H1 (cell line): ENCODE data around the gene AZGP1.

ENCODE experiments used
- CEBPB ChIP-seq: IDR thresholded peaks from 2 replicates; pipeline ENCODE4 v1.6.1; 2012; ENCODE audit warnings: low read depth, low read length
- CTCF ChIP-seq, 3 experiments: IDR thresholded peaks; 1 replicate in 2 of 3; 2 replicates in 1 of 3; pipeline versions ENCODE4 v1.5.1 to v1.6.1; 2011; ENCODE audit warnings: low read length in 3 of 3, mild to moderate bottlenecking in 3 of 3, inconsistent platforms in 2 of 3, low read depth in 1 of 3, moderate library complexity in 1 of 3; ENCODE audit not compliant: insufficient read depth in 1 of 3; ENCODE audit errors: control extremely low read depth in 1 of 3
- GABPA ChIP-seq: IDR thresholded peaks from 2 replicates; pipeline ENCODE4 v1.6.1; 2011; ENCODE audit warnings: mild to moderate bottlenecking, low read length, moderate library complexity, borderline replicate concordance; ENCODE audit not compliant: insufficient read depth
- GTF2F1 ChIP-seq: IDR thresholded peaks from 2 replicates; pipeline ENCODE4 v1.6.1; 2012; ENCODE audit warnings: low read depth, low read length, improper control_type of control experiment, borderline replicate concordance
- JUN ChIP-seq: IDR thresholded peaks from 2 replicates; pipeline ENCODE4 v1.6.1; 2011; ENCODE audit warnings: low read depth, mild to moderate bottlenecking, improper control_type of control experiment, low read length
- POLR2A ChIP-seq, 2 experiments: IDR thresholded peaks; 1 replicate in 1 of 2; 2 replicates in 1 of 2; pipeline ENCODE4 v1.6.1; 2011; ENCODE audit warnings: low read depth in 2 of 2, low read length in 2 of 2, mild to moderate bottlenecking in 2 of 2; ENCODE audit errors: control extremely low read depth in 1 of 2
- POLR2AphosphoS5 ChIP-seq: IDR thresholded peaks from 2 replicates; pipeline ENCODE4 v1.6.1; 2011; ENCODE audit warnings: low read depth, low read length
- RAD21 ChIP-seq, 2 experiments: IDR thresholded peaks in 1 of 2; conservative IDR thresholded peaks in 1 of 2; 2 replicates each; pipeline ENCODE4 v1.6.1; 2011; ENCODE audit warnings: low read depth in 2 of 2, low read length in 2 of 2, improper control_type of control experiment in 1 of 2, inconsistent platforms in 1 of 2, mild to moderate bottlenecking in 1 of 2, moderate library complexity in 1 of 2
- RNF2 ChIP-seq: fragments of 200-900, 300-1000 bp; sonication (generic); IDR thresholded peaks from 2 replicates; pipeline ENCODE4 v1.7.1; 2016; ENCODE audit warnings: borderline replicate concordance, low read depth, mild to moderate bottlenecking, antibody characterized with exemption, low read length; ENCODE audit not compliant: poor library complexity, severe bottlenecking; ENCODE audit errors: missing control alignments
- SIN3A ChIP-seq, 2 experiments: IDR thresholded peaks in 1 of 2; conservative IDR thresholded peaks in 1 of 2; 2 replicates each; pipeline ENCODE4 v1.6.1; 2011 to 2012; ENCODE audit warnings: low read length in 2 of 2, improper control_type of control experiment in 1 of 2, low read depth in 1 of 2, mild to moderate bottlenecking in 1 of 2
- SP1 ChIP-seq: IDR thresholded peaks from 2 replicates; pipeline ENCODE4 v1.6.1; 2011; ENCODE audit warnings: low read depth, low read length
- SUZ12 ChIP-seq: fragments of 200-600 bp; sonication (generic); IDR thresholded peaks from 2 replicates; pipeline ENCODE4 v1.6.1; 2012; ENCODE audit warnings: mild to moderate bottlenecking, inconsistent platforms, low read length, moderate library complexity, mixed read lengths
- ZNF274 ChIP-seq: IDR thresholded peaks from 2 replicates; pipeline ENCODE4 v1.7.0; 2012; ENCODE audit warnings: low read length, borderline replicate concordance; ENCODE audit errors: extremely low read depth

- TF ChIP-seq CEBPB (no peak), CTCF (IDR thresholded peaks at IDR 0.05; ENCODE audit: control extremely low read depth in 1 of 3, insufficient read depth in 1 of 3, low read depth in 1 of 3, low read length in 3 of 3) (no peak), SP1 (no peak), SIN3A (conservative IDR thresholded peaks at IDR 0.05 in 1 of 2, IDR thresholded peaks at IDR 0.05 in 1 of 2; ENCODE audit: low read depth in 1 of 2, low read length in 2 of 2) (no peak), POLR2AphosphoS5 (no peak), GTF2F1 (no peak), GABPA (no peak), ZNF274 (no peak), RAD21 (IDR thresholded peaks at IDR 0.05 in 1 of 2, conservative IDR thresholded peaks at IDR 0.05 in 1 of 2; ENCODE audit: low read depth in 2 of 2, low read length in 2 of 2) (no peak), POLR2A (IDR thresholded peaks at IDR 0.05; ENCODE audit: control extremely low read depth in 1 of 2, low read depth in 2 of 2, low read length in 2 of 2) (no peak), RNF2 (no peak), SUZ12 (no peak), JUN (no peak)
Measured at GRCh38 chr7:99929730-99930053, 46.1 kb downstream of the AZGP1 start.
